ENCODE results near the gene ZNF496.

ZNF496 gene

GRCh38 chr1:247358920-247359319 lies 27.3 kb upstream of the ZNF496 start:
- no peak for DNase-seq

- DNase-seq, result peak; percentile 27
Observed at GRCh38 chr1:247357781-247358211, 26.1 kb upstream of the ZNF496 start.

GRCh38 chr1:247357052-247357780 lies 25.5 kb upstream of the ZNF496 start:
- DNase-seq, result peak; percentile 48

GRCh38 chr1:247355160-247355559 lies 23.5 kb upstream of the ZNF496 start:
- DNase-seq, result peak; percentile 16

- DNase-seq, result no peak
Observed at GRCh38 chr1:247352175-247352574, 20.5 kb upstream of the ZNF496 start.

GRCh38 chr1:247350587-247350986 lies 18.9 kb upstream of the ZNF496 start:
- DNase-seq, result no peak

- no peak for DNase-seq
Observed at GRCh38 chr1:247347477-247348222, 16.0 kb upstream of the ZNF496 start.

- DNase-seq, result no peak
Observed at GRCh38 chr1:247345881-247346280, 14.2 kb upstream of the ZNF496 start.

- no peak for DNase-seq
Observed at GRCh38 chr1:247343801-247344200, 12.1 kb upstream of the ZNF496 start.

- DNase-seq, result peak; percentile 67
Observed at GRCh38 chr1:247338723-247339275, 7.1 kb upstream of the ZNF496 start.

GRCh38 chr1:247337961-247338360 lies 6.3 kb upstream of the ZNF496 start:
- no peak for DNase-seq

- peak; percentile 17 for DNase-seq
Observed at GRCh38 chr1:247337250-247337746, 5.6 kb upstream of the ZNF496 start.

GRCh38 chr1:247336390-247336789 lies 4.7 kb upstream of the ZNF496 start:
- no peak for DNase-seq

GRCh38 chr1:247335882-247336281 lies 4.2 kb upstream of the ZNF496 start:
- DNase-seq, result no peak

GRCh38 chr1:247334378-247335133 lies 2.9 kb upstream of the ZNF496 start:
- no peak for DNase-seq

GRCh38 chr1:247332623-247333361 lies 1.1 kb upstream of the ZNF496 start:
- peak; percentile 14 for DNase-seq

- DNase-seq, result peak; percentile 48
Observed at GRCh38 chr1:247332215-247332622, 552 bp upstream of the ZNF496 start.

- DNase-seq, result peak; percentile 70
Observed at GRCh38 chr1:247331172-247331524, 519 bp downstream of the ZNF496 start.

- no peak for DNase-seq
Observed at GRCh38 chr1:247330548-247331171, 1.0 kb downstream of the ZNF496 start.

- DNase-seq, result no peak
Observed at GRCh38 chr1:247329097-247329617, 2.5 kb downstream of the ZNF496 start.

GRCh38 chr1:247328311-247328710 lies 3.4 kb downstream of the ZNF496 start:
- DNase-seq, result no peak
